H9 (cell line): Measurements from ENCODE around the gene GABARAP. TPM values are rescaled to one million over a fixed set of nuclear protein-coding genes. Genes with fewer than 3 reads are reported as not detected.

ENCODE experiments used
- DNase-seq: peaks from one replicate; pipeline ENCODE4 v3.0.0-alpha.2; 2017
- H2AFZ ChIP-seq: one replicate; pipeline ENCODE4 v1.6.1; 2013; ENCODE audit warnings: mild to moderate bottlenecking, low read length, control low read depth, moderate library complexity
- H2AK5ac ChIP-seq: 2 replicates; pipeline ENCODE4 v1.6.1; 2013; ENCODE audit warnings: low read length, control low read depth, mixed read lengths; ENCODE audit not compliant: insufficient read length
- H2BK120ac ChIP-seq: one replicate; pipeline ENCODE4 v1.6.1; 2013; ENCODE audit warnings: low read depth, mild to moderate bottlenecking, low read length, control low read depth, inconsistent platforms; ENCODE audit not compliant: poor library complexity, severe bottlenecking
- H2BK12ac ChIP-seq: 2 replicates; pipeline ENCODE4 v1.6.1; 2013; ENCODE audit warnings: low read length, control low read depth, mixed read lengths, low read depth; ENCODE audit not compliant: insufficient read length
- H2BK15ac ChIP-seq: 2 replicates; pipeline ENCODE4 v1.6.1; 2013; ENCODE audit warnings: low read depth, low read length, control low read depth
- H2BK20ac ChIP-seq: one replicate; pipeline ENCODE4 v1.6.1; 2013; ENCODE audit warnings: low read depth, mild to moderate bottlenecking, low read length, control low read depth, inconsistent platforms; ENCODE audit not compliant: poor library complexity, severe bottlenecking
- H2BK5ac ChIP-seq: 2 replicates; pipeline ENCODE4 v1.6.1; 2013; ENCODE audit warnings: low read length, control low read depth, mixed read lengths; ENCODE audit not compliant: insufficient read length
- H3K14ac ChIP-seq: 2 replicates; pipeline ENCODE4 v1.6.1; 2013; ENCODE audit warnings: low read length, control low read depth; ENCODE audit not compliant: insufficient read depth
- H3K18ac ChIP-seq: 2 replicates; pipeline ENCODE4 v1.6.1; 2013; ENCODE audit warnings: low read depth, mild to moderate bottlenecking, mixed read lengths, low read length, control low read depth; ENCODE audit not compliant: insufficient read length
- H3K23ac ChIP-seq: 2 replicates; pipeline ENCODE4 v1.6.1; 2013; ENCODE audit warnings: low read length, control low read depth, mixed read lengths, low read depth; ENCODE audit not compliant: insufficient read length
- H3K23me2 ChIP-seq: 2 replicates; pipeline ENCODE4 v1.6.1; 2013; ENCODE audit warnings: low read depth, mild to moderate bottlenecking, mixed read lengths, low read length, control low read depth; ENCODE audit not compliant: insufficient read length, poor library complexity, severe bottlenecking
- H3K27ac ChIP-seq: 2 replicates; pipeline ENCODE4 v1.5.1; 2013; ENCODE audit warnings: low read length, control low read depth, mixed read lengths, low read depth; ENCODE audit not compliant: insufficient read length
- H3K27me3 ChIP-seq: 2 replicates; pipeline ENCODE4 v1.6.1; 2013; ENCODE audit warnings: low read length, control low read depth, inconsistent platforms; ENCODE audit not compliant: insufficient read depth
- H3K4ac ChIP-seq: 2 replicates; pipeline ENCODE4 v1.6.1; 2013; ENCODE audit warnings: low read depth, mild to moderate bottlenecking, control low read depth, inconsistent platforms, low read length, moderate library complexity
- H3K4me1 ChIP-seq: 2 replicates; pipeline ENCODE4 v1.6.1; 2013; ENCODE audit warnings: low read length, control low read depth, inconsistent platforms; ENCODE audit not compliant: insufficient read depth
- H3K4me2 ChIP-seq: 2 replicates; pipeline ENCODE4 v1.6.1; 2013; ENCODE audit warnings: low read length, control low read depth, mixed read lengths; ENCODE audit not compliant: insufficient read length, insufficient read depth
- H3K56ac ChIP-seq: 2 replicates; pipeline ENCODE4 v1.6.1; 2013; ENCODE audit warnings: low read depth, mild to moderate bottlenecking, mixed read lengths, low read length, control low read depth; ENCODE audit not compliant: insufficient read length
- H3K79me1 ChIP-seq: 2 replicates; pipeline ENCODE4 v1.6.1; 2013; ENCODE audit warnings: low read depth, mild to moderate bottlenecking, moderate library complexity, low read length, control low read depth, inconsistent platforms; ENCODE audit not compliant: insufficient read depth, poor library complexity, severe bottlenecking
- H3K79me2 ChIP-seq: 2 replicates; pipeline ENCODE4 v1.6.1; 2013; ENCODE audit warnings: low read length, control low read depth, inconsistent platforms; ENCODE audit not compliant: insufficient read depth
- H3K9ac ChIP-seq: 2 replicates; pipeline ENCODE4 v1.6.1; 2013; ENCODE audit warnings: low read length, control low read depth, mixed read lengths; ENCODE audit not compliant: insufficient read length; ENCODE audit errors: extremely low read depth
- H3K9me3 ChIP-seq: one replicate; pipeline ENCODE4 v1.6.1; 2013; ENCODE audit warnings: low read depth, low read length, inconsistent platforms; ENCODE audit not compliant: control insufficient read depth
- H3T11ph ChIP-seq: one replicate; pipeline ENCODE4 v1.6.1; 2013; ENCODE audit warnings: mild to moderate bottlenecking, low read length, control low read depth, inconsistent platforms
- H4K20me1 ChIP-seq: one replicate; pipeline ENCODE4 v1.6.1; 2013; ENCODE audit not compliant: control insufficient read depth, insufficient read length, insufficient read depth
- H4K5ac ChIP-seq: 2 replicates; pipeline ENCODE4 v1.6.1; 2013; ENCODE audit warnings: low read depth, mild to moderate bottlenecking, mixed read lengths, low read length, control low read depth; ENCODE audit not compliant: insufficient read length
- H4K8ac ChIP-seq: replicated peaks from 2 replicates; pipeline ENCODE4 v1.6.1; 2013; ENCODE audit warnings: low read length, control low read depth, mixed read lengths, low read depth; ENCODE audit not compliant: insufficient read length
- H4K91ac ChIP-seq: 2 replicates; pipeline ENCODE4 v1.6.1; 2013; ENCODE audit warnings: low read depth, mild to moderate bottlenecking, moderate library complexity, mixed read lengths, low read length, control low read depth; ENCODE audit not compliant: insufficient read length
- H3K27ac Mint-ChIP-seq, 3 experiments: 2 replicates in 2 of 3; 3 replicates in 1 of 3; pipeline ENCODE4 v1.8.0; 2020 to 2021; ENCODE audit warnings: mixed read lengths in 3 of 3, mild to moderate bottlenecking in 1 of 3, moderate library complexity in 1 of 3
- H3K27me3 Mint-ChIP-seq: 2 replicates; pipeline ENCODE4 v1.8.0; 2021; ENCODE audit warnings: low read depth, mild to moderate bottlenecking, moderate library complexity, mixed read lengths
- H3K36me3 Mint-ChIP-seq, 3 experiments: 2 replicates in 2 of 3; 3 replicates in 1 of 3; pipeline ENCODE4 v1.8.0; 2020 to 2021; ENCODE audit warnings: low read depth in 3 of 3, mixed read lengths in 3 of 3; ENCODE audit not compliant: insufficient read depth in 1 of 3
- H3K4me1 Mint-ChIP-seq, 2 experiments: 2 replicates each; pipeline ENCODE4 v1.8.0; 2020; ENCODE audit warnings: mixed read lengths in 2 of 2
- H3K4me3 Mint-ChIP-seq, 2 experiments: 2 replicates in 1 of 2; 3 replicates in 1 of 2; pipeline ENCODE4 v1.8.0; 2020 to 2021; ENCODE audit warnings: mild to moderate bottlenecking in 2 of 2, mixed read lengths in 2 of 2, moderate library complexity in 1 of 2
- H3K9me3 Mint-ChIP-seq, 2 experiments: 2 replicates in 1 of 2; 3 replicates in 1 of 2; pipeline ENCODE4 v1.8.0; 2020; ENCODE audit warnings: mild to moderate bottlenecking in 2 of 2, mixed read lengths in 2 of 2, moderate library complexity in 1 of 2
- WGBS: extraction: QIAGEN DNeasy Blood & Tissue Kit; methylation state at CpG from one replicate; pipeline ENCODE4 v1.1.7; 2013; ENCODE audit warnings: missing lambda C conversion rate, low lambda C conversion rate, mixed read lengths; ENCODE audit not compliant: insufficient read length; ENCODE audit errors: extremely low coverage; 5-methylcytosine and 5-hydroxymethylcytosine counted together
- total RNA-seq: library from RNA; stranded (reverse); gene quantifications from 2 replicates; pipeline ENCODE4 v1.2.1, GENCODE V29; 2021
- TF ChIP-seq, protein P1 (sequence below): fragments of 200-600 bp; sonication (generic); conservative IDR thresholded peaks from 3 replicates; pipeline ENCODE4 v1.8.0; 2021; ENCODE audit warnings: antibody characterized with exemption, mild to moderate bottlenecking

GABARAP gene
- total RNA-seq, 1 experiment from 2014 or later = 261 TPM

DNA sequence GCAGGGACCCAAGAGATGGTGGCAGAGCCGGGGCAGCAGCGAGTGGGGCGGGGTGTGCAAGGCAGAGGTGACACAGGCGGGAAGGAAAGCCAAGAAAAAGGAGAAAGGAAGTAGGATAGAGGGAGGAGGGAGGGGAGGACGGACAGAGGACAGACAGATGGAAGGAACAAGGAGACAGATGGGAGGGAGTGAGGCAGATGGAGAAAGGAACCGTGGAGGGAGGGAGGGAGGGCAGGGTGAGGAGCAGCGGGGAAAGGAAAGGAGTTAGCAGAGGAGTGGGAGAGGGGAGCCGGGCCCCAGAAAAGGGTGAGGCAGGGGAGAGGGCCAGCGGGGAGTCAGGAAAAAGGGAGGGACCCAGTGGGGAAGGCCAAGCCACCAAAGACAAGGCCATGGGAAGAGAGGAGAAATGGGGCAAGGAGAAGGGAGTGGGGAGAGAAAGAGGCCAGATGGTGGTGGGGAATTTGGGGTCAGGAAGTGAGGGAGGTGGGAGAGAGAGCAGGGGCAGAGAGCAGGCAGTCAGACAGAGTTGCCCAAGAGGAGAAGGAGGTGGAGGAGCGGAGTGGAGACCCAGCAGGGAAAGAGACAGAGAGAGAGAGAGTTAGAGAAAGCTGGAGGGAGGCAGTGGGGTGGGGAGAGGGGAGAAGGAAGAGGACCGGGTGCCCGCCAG lies 49.8 kb downstream of the GABARAP start:
- Histone ChIP-seq H3K4me1 (no peaks in the 10 kb centered on the region), H4K20me1 (no peaks in the 10 kb centered on the region), H3K27ac (no peak overlapping the region), H3K23ac (no peak overlapping the region), H3K4me2 (no peak overlapping the region), H4K91ac (no peak overlapping the region), H3K23me2 (no peaks in the 10 kb centered on the region), H3T11ph (no peak overlapping the region), H3K27me3 (no peaks in the 10 kb centered on the region), H2BK12ac (no peak overlapping the region), H4K8ac (no peak overlapping the region), H3K9ac (no peak overlapping the region), H4K5ac (no peak overlapping the region), H2BK120ac (no peak overlapping the region), H3K18ac (no peak overlapping the region), H2BK15ac (no peak overlapping the region), H2BK5ac (no peak overlapping the region), H2AFZ (no peak overlapping the region), H3K4ac (no peak overlapping the region), H2BK20ac (no peak overlapping the region), H3K79me2 (no peaks in the 10 kb centered on the region), H3K79me1 (no peaks in the 10 kb centered on the region), H3K14ac (no peak overlapping the region), H3K9me3 (no peaks in the 10 kb centered on the region), H2AK5ac (no peak overlapping the region), H3K56ac (no peak overlapping the region)
- peak; percentile 28 for DNase-seq
- peaks cover 0 to 6% of the 10 kb centered on the region in 2 experiments; a peak in 1 of 4 replicates for H3K4me1 Mint-ChIP-seq
- H3K4me3 Mint-ChIP-seq = no peak overlapping the region; a peak in 2 of 5 replicates
- no peaks in the 10 kb centered on the region for H3K9me3 Mint-ChIP-seq
- peaks cover 43 to 73% (median 60%) of the 10 kb centered on the region in 3 experiments for H3K36me3 Mint-ChIP-seq
- H3K27ac Mint-ChIP-seq = peak overlapping the region in 2 of 3 experiments; percentile 70 to 73; a peak in 4 of 7 replicates
- WGBS = no CpG with 5 or more reads among the region's 12 CpGs
- TF ChIP-seq, protein P1, sequence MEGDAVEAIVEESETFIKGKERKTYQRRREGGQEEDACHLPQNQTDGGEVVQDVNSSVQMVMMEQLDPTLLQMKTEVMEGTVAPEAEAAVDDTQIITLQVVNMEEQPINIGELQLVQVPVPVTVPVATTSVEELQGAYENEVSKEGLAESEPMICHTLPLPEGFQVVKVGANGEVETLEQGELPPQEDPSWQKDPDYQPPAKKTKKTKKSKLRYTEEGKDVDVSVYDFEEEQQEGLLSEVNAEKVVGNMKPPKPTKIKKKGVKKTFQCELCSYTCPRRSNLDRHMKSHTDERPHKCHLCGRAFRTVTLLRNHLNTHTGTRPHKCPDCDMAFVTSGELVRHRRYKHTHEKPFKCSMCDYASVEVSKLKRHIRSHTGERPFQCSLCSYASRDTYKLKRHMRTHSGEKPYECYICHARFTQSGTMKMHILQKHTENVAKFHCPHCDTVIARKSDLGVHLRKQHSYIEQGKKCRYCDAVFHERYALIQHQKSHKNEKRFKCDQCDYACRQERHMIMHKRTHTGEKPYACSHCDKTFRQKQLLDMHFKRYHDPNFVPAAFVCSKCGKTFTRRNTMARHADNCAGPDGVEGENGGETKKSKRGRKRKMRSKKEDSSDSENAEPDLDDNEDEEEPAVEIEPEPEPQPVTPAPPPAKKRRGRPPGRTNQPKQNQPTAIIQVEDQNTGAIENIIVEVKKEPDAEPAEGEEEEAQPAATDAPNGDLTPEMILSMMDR = no peak
- H3K27me3 Mint-ChIP-seq = no peaks in the 10 kb centered on the region
